Activated T-cell treated with anti-CD3 and anti-CD28 coated beads for 48 hours (primary cell): ENCODE measurements around the gene AOPEP.

ENCODE experiments used
- DNase-seq: peaks from one replicate; pipeline ENCODE4 v3.0.0-alpha.2; 2020; ENCODE audit warnings: low read depth

Gene AOPEP

GRCh38 chr9:94918038-94918753 is 191.7 kb downstream of the AOPEP start:
- no peak for DNase-seq

- no peak for DNase-seq
Observed at GRCh38 chr9:94919376-94920098, 193.0 kb downstream of the AOPEP start.

GRCh38 chr9:94920420-94921091 is 194.1 kb downstream of the AOPEP start:
- DNase-seq, result no peak

- no peak for DNase-seq
Observed at GRCh38 chr9:94921092-94921471, 194.6 kb downstream of the AOPEP start.

- DNase-seq, result no peak
Observed at GRCh38 chr9:94921656-94922055, 195.2 kb downstream of the AOPEP start.

GRCh38 chr9:94922098-94922607 is 195.7 kb downstream of the AOPEP start:
- DNase-seq, result no peak

GRCh38 chr9:94922691-94923107 is 196.2 kb downstream of the AOPEP start:
- DNase-seq, result no peak

GRCh38 chr9:94923326-94924089 is 197.0 kb downstream of the AOPEP start:
- DNase-seq, result no peak

GRCh38 chr9:94925751-94926430 is 199.4 kb downstream of the AOPEP start:
- no peak for DNase-seq

- DNase-seq, result no peak
Observed at GRCh38 chr9:94926431-94926800, 199.9 kb downstream of the AOPEP start.

- no peak for DNase-seq
Observed at GRCh38 chr9:94927048-94927761, 200.7 kb downstream of the AOPEP start.

GRCh38 chr9:94927762-94928670 is 201.5 kb downstream of the AOPEP start:
- no peak for DNase-seq

- DNase-seq, result no peak
Observed at GRCh38 chr9:94928691-94929368, 202.3 kb downstream of the AOPEP start.

- no peak for DNase-seq
Observed at GRCh38 chr9:94929369-94929756, 202.9 kb downstream of the AOPEP start.

- DNase-seq, result no peak
Observed at GRCh38 chr9:94931036-94931633, 204.6 kb downstream of the AOPEP start.

- DNase-seq, result no peak
Observed at GRCh38 chr9:94931740-94932139, 205.2 kb downstream of the AOPEP start.

- DNase-seq, result no peak
Observed at GRCh38 chr9:94932652-94933510, 206.4 kb downstream of the AOPEP start.

GRCh38 chr9:94933511-94933828 is 207.0 kb downstream of the AOPEP start:
- DNase-seq, result no peak
